HepG2 (cell line): Measurements from ENCODE around the gene DENND10. TPM values are rescaled to one million over a fixed set of nuclear protein-coding genes. Genes with fewer than 3 reads are reported as not detected.
A peak's percentile ranks its signal among the peaks of the same experiment; 100 is the strongest.

ENCODE experiments used
- AGO1 ChIP-seq: fragments of 200-400 bp; formaldehyde crosslinking; IDR thresholded peaks from 2 replicates; pipeline ENCODE4 v1.6.1; 2017; ENCODE audit warnings: mild to moderate bottlenecking, low read depth, low read length, moderate library complexity; ENCODE audit not compliant: poor library complexity, severe bottlenecking
- BRF2 ChIP-seq: sonication (generic); formaldehyde crosslinking; IDR thresholded peaks from 2 replicates; pipeline ENCODE4 v1.8.1; 2022; ENCODE audit warnings: mild to moderate bottlenecking, missing genetic modification reagents
- CENPBD1 ChIP-seq: sonication (generic); formaldehyde crosslinking; IDR thresholded peaks from 2 replicates; pipeline ENCODE4 v1.8.0; 2022; ENCODE audit warnings: missing genetic modification reagents, low read depth, mild to moderate bottlenecking, borderline replicate concordance
- FLYWCH1 ChIP-seq: sonication (generic); formaldehyde crosslinking; IDR thresholded peaks from 2 replicates; pipeline ENCODE4 v1.8.1; 2023; ENCODE audit warnings: mild to moderate bottlenecking, missing genetic modification reagents
- FOXK2 ChIP-seq: fragments of 450-650 bp; IDR thresholded peaks from 2 replicates; pipeline ENCODE4 v1.6.1; 2016
- HOXD1 ChIP-seq: sonication (generic); formaldehyde crosslinking; IDR thresholded peaks from 2 replicates; pipeline ENCODE4 v1.5.0; 2020; ENCODE audit warnings: missing genetic modification reagents
- KLF12 ChIP-seq: sonication (generic); formaldehyde crosslinking; IDR thresholded peaks from 2 replicates; pipeline ENCODE4 v1.4.0; 2020; ENCODE audit warnings: missing genetic modification reagents, borderline replicate concordance
- MAFK ChIP-seq, 2 experiments: IDR thresholded peaks in 1 of 2; conservative IDR thresholded peaks in 1 of 2; 2 replicates each; pipeline ENCODE4 v1.6.1; 2011; ENCODE audit warnings: improper control_type of control experiment in 2 of 2, low read length in 2 of 2
- SNAPC4 ChIP-seq: sonication (generic); formaldehyde crosslinking; IDR thresholded peaks from 2 replicates; pipeline ENCODE4 v1.4.0; 2020; ENCODE audit warnings: mild to moderate bottlenecking, missing genetic modification reagents
- TGIF2 ChIP-seq: IDR thresholded peaks from 2 replicates; pipeline ENCODE4 v1.6.1; 2016; ENCODE audit warnings: control low read depth, missing compliant biosample characterization
- XBP1 ChIP-seq: sonication (generic); formaldehyde crosslinking; IDR thresholded peaks from 2 replicates; pipeline ENCODE4 v1.5.0; 2020; ENCODE audit warnings: missing genetic modification reagents
- ZFP36L2 ChIP-seq: sonication (generic); formaldehyde crosslinking; IDR thresholded peaks from 2 replicates; pipeline ENCODE4 v1.4.0; 2020; ENCODE audit warnings: missing genetic modification reagents
- ZNF180 ChIP-seq: sonication (generic); formaldehyde crosslinking; IDR thresholded peaks from 2 replicates; pipeline ENCODE4 v1.4.0; 2020; ENCODE audit warnings: low read depth, missing genetic modification reagents, borderline replicate concordance
- ZNF24 ChIP-seq: fragments of 450-650 bp; IDR thresholded peaks from 2 replicates; pipeline ENCODE4 v1.6.1; 2017; ENCODE audit warnings: antibody characterized with exemption, mild to moderate bottlenecking
- ZNF292 ChIP-seq: sonication (generic); formaldehyde crosslinking; IDR thresholded peaks from 2 replicates; pipeline ENCODE4 v1.8.1; 2022; ENCODE audit warnings: mild to moderate bottlenecking, low read depth, missing genetic modification reagents, borderline replicate concordance
- ZNF564 ChIP-seq: sonication (generic); formaldehyde crosslinking; IDR thresholded peaks from 2 replicates; pipeline ENCODE4 v1.8.1; 2023; ENCODE audit warnings: mild to moderate bottlenecking, missing genetic modification reagents
- ZNF709 ChIP-seq: sonication (generic); formaldehyde crosslinking; IDR thresholded peaks from 2 replicates; pipeline ENCODE4 v1.5.0; 2020; ENCODE audit warnings: mild to moderate bottlenecking, missing genetic modification reagents
- ZUFSP ChIP-seq: sonication (generic); formaldehyde crosslinking; IDR thresholded peaks from 2 replicates; pipeline ENCODE4 v1.9.0; 2021; ENCODE audit warnings: missing genetic modification reagents, mild to moderate bottlenecking, borderline replicate concordance
- polyA plus RNA-seq, 8 experiments: library from polyadenylated mRNA; depleted of rRNA in 3 of 8; stranded (reverse) in 7 of 8; unstranded in 1 of 8; fragments of >200 nt; fragmentation: Illumina TruSeq in 4 of 8; extraction: Trizol in 4 of 8; gene quantifications; 2 replicates each; pipeline versions ENCODE4 v1.2.1 to v1.2.3, GENCODE V29; 2011 to 2016; ENCODE audit warnings: low read depth in 4 of 8, missing spikeins in 1 of 8, mixed read lengths in 1 of 8; ENCODE audit not compliant: insufficient read depth in 1 of 8
- total RNA-seq, 5 experiments: library from RNA; depleted of rRNA; stranded (reverse); fragments of >200 nt; fragmentation: Illumina TruSeq; extraction: Trizol; gene quantifications; 2 replicates each; pipeline ENCODE4 v1.2.3, GENCODE V29; 2016; ENCODE audit warnings: low read depth in 1 of 5

Gene DENND10
- total and polyA plus RNA-seq, 2 of the 13 experiments (the other 11 are each of a cell fraction or from before 2014, with no cell fraction given) = 43.7 to 78.8 TPM

GRCh38 chr10:119103903-119104653, at the start of gene DENND10 (continued):
- TF ChIP-seq BRF2 = no peak
- TF ChIP-seq ZNF180 = no peak
- no peak for TF ChIP-seq MAFK (conservative IDR thresholded peaks at IDR 0.05 in 1 of 2, IDR thresholded peaks at IDR 0.05 in 1 of 2; ENCODE audit: low read length in 2 of 2)
- TF ChIP-seq ZNF24 = no peak
- TF ChIP-seq SNAPC4 = no peak
- TF ChIP-seq XBP1 (CRISPR knock-in tag) = no peak
- TF ChIP-seq ZNF709 (CRISPR knock-in tag) = 0 out of 2 replicates have a peak, but pooled peaks have one; percentile 22
- TF ChIP-seq CENPBD1 (CRISPR knock-in tag) = no peak
- TF ChIP-seq ZNF564 (CRISPR knock-in tag) = no peak
- no peak for TF ChIP-seq ZUFSP (CRISPR knock-in tag)
- no peak for TF ChIP-seq TGIF2
- no peak for TF ChIP-seq KLF12 (CRISPR knock-in tag)
- TF ChIP-seq ZNF292 = no peak
- no peak for TF ChIP-seq AGO1
- TF ChIP-seq HOXD1 = peak; percentile 55; the same call in 1 of the 2 replicates
- no peak for TF ChIP-seq FOXK2
- no peak for TF ChIP-seq ZFP36L2
- TF ChIP-seq FLYWCH1 (CRISPR knock-in tag) = no peak
